Measurements from ENCODE around the gene H6PD.

DNA sequence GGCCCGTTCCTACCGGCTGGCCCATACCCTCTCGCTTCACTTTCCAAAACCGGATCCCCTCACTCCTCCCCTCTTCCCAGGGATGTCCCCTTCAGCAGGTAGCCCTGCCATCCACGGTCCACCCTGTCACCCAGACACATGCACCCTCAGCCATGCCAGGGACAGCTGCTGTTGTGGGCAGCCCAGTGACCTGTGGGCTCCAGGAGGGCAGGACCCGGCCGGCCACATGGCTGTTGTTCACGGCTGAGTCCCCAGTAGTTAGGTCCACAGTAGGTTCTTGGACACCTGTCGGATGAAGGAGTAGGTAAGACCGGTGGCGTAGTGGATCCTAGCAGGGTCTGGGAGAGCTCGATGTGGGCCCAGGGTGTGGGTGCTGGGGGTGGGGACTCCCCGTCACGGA, 70.6 kb downstream of the H6PD start:
- TF ChIP-seq CSDC2 (CRISPR knock-in tag; IDR thresholded peaks at IDR 0.05) (no peak), TCF4 (CRISPR knock-in tag; IDR thresholded peaks at IDR 0.05; ENCODE audit: borderline replicate concordance) (no peak), ZFP3 (CRISPR knock-in tag; IDR thresholded peaks at IDR 0.05) (no peak), ESRRG (CRISPR knock-in tag; IDR thresholded peaks at IDR 0.05) (no peak), ARNTL (CRISPR knock-in tag; IDR thresholded peaks at IDR 0.05; ENCODE audit: borderline replicate concordance, low read depth) (no peak), ZFP30 (CRISPR knock-in tag; IDR thresholded peaks at IDR 0.05) (no peak), OSR1 (CRISPR knock-in tag; IDR thresholded peaks at IDR 0.05) (no peak), RARB (CRISPR knock-in tag; IDR thresholded peaks at IDR 0.05) (no peak)
- TF ChIP-seq, protein P1, sequence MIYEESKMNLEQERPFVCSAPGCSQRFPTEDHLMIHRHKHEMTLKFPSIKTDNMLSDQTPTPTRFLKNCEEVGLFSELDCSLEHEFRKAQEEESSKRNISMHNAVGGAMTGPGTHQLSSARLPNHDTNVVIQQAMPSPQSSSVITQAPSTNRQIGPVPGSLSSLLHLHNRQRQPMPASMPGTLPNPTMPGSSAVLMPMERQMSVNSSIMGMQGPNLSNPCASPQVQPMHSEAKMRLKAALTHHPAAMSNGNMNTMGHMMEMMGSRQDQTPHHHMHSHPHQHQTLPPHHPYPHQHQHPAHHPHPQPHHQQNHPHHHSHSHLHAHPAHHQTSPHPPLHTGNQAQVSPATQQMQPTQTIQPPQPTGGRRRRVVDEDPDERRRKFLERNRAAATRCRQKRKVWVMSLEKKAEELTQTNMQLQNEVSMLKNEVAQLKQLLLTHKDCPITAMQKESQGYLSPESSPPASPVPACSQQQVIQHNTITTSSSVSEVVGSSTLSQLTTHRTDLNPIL (CRISPR knock-in tag; IDR thresholded peaks at IDR 0.05; ENCODE audit: low read depth), result no peak
- TF ChIP-seq, protein P2, sequence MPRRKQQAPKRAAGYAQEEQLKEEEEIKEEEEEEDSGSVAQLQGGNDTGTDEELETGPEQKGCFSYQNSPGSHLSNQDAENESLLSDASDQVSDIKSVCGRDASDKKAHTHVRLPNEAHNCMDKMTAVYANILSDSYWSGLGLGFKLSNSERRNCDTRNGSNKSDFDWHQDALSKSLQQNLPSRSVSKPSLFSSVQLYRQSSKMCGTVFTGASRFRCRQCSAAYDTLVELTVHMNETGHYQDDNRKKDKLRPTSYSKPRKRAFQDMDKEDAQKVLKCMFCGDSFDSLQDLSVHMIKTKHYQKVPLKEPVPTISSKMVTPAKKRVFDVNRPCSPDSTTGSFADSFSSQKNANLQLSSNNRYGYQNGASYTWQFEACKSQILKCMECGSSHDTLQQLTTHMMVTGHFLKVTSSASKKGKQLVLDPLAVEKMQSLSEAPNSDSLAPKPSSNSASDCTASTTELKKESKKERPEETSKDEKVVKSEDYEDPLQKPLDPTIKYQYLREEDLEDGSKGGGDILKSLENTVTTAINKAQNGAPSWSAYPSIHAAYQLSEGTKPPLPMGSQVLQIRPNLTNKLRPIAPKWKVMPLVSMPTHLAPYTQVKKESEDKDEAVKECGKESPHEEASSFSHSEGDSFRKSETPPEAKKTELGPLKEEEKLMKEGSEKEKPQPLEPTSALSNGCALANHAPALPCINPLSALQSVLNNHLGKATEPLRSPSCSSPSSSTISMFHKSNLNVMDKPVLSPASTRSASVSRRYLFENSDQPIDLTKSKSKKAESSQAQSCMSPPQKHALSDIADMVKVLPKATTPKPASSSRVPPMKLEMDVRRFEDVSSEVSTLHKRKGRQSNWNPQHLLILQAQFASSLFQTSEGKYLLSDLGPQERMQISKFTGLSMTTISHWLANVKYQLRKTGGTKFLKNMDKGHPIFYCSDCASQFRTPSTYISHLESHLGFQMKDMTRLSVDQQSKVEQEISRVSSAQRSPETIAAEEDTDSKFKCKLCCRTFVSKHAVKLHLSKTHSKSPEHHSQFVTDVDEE (CRISPR knock-in tag; IDR thresholded peaks at IDR 0.05), result no peak
- TF ChIP-seq, protein P3, sequence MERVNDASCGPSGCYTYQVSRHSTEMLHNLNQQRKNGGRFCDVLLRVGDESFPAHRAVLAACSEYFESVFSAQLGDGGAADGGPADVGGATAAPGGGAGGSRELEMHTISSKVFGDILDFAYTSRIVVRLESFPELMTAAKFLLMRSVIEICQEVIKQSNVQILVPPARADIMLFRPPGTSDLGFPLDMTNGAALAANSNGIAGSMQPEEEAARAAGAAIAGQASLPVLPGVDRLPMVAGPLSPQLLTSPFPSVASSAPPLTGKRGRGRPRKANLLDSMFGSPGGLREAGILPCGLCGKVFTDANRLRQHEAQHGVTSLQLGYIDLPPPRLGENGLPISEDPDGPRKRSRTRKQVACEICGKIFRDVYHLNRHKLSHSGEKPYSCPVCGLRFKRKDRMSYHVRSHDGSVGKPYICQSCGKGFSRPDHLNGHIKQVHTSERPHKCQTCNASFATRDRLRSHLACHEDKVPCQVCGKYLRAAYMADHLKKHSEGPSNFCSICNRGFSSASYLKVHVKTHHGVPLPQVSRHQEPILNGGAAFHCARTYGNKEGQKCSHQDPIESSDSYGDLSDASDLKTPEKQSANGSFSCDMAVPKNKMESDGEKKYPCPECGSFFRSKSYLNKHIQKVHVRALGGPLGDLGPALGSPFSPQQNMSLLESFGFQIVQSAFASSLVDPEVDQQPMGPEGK (CRISPR knock-in tag; IDR thresholded peaks at IDR 0.05; ENCODE audit: borderline replicate concordance), result no peak

Measured in SK-N-SH treated with all-trans-retinoic acid at 6 μM for 48 hours (cell line).